ENCODE measurements around the gene SLC6A14.

SLC6A14 gene

GRCh38 chrX:116436358-116436816 is at the start of gene SLC6A14:
SLC6A14 (plus strand) TSS chrX:116436606; CDS start chrX:116436710, 104 bp downstream.
- no peak for DNase-seq

GRCh38 chrX:116395752-116396151 is 40.7 kb upstream of the SLC6A14 start:
- no peak for DNase-seq

- no peak for DNase-seq
Observed at GRCh38 chrX:116399681-116400080, 36.7 kb upstream of the SLC6A14 start.

GRCh38 chrX:116409219-116409618 is 27.2 kb upstream of the SLC6A14 start:
- no peak for DNase-seq

- DNase-seq: no peak
Observed at GRCh38 chrX:116413273-116413672, 23.1 kb upstream of the SLC6A14 start.

GRCh38 chrX:116417214-116417613 is 19.2 kb upstream of the SLC6A14 start:
- no peak for DNase-seq

- DNase-seq: no peak
Observed at GRCh38 chrX:116417968-116418367, 18.4 kb upstream of the SLC6A14 start.

- DNase-seq: no peak
Observed at GRCh38 chrX:116427978-116428377, 8.4 kb upstream of the SLC6A14 start.

GRCh38 chrX:116435597-116435996 is 809 bp upstream of the SLC6A14 start:
- DNase-seq: no peak

- DNase-seq: no peak
Observed at GRCh38 chrX:116449156-116449555, 12.8 kb downstream of the SLC6A14 start.

- DNase-seq: no peak
Observed at GRCh38 chrX:116462822-116463221, 26.4 kb downstream of the SLC6A14 start, which contains the start of gene CT83. CT83 (minus strand) TSS chrX:116462976; CDS start chrX:116462856, 120 bp downstream.

- no peak for DNase-seq
Observed at GRCh38 chrX:116480059-116480458, 43.7 kb downstream of the SLC6A14 start.

- DNase-seq: no peak
Observed at GRCh38 chrX:116490104-116490503, 53.7 kb downstream of the SLC6A14 start.

GRCh38 chrX:116493271-116493670 is 56.9 kb downstream of the SLC6A14 start:
- DNase-seq: no peak

- no peak for DNase-seq
Observed at GRCh38 chrX:116499780-116500179, 63.4 kb downstream of the SLC6A14 start.
